ENCODE results near the gene ZNF440.

Gene ZNF440

DNA sequence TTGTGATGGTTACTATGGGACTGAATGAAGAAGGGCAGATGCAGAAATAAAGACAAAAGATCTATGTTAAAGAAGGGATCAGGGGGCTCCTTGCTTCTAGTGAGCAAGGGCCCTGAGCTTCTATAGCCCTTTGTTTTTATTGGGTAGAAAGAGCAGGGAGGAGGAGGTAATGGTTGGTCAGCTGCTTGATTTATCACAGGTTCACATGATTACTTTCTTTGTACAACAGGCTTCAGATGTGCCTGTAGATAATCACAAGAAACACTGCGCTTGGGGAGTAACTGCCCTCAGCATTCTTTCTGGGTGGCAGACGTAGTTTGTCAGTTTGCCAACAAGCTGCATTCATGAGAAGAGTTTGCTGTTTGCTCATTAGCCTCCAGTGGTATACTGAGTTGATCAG is 29.6 kb downstream of the ZNF440 start:
- TF ChIP-seq, protein P1, sequence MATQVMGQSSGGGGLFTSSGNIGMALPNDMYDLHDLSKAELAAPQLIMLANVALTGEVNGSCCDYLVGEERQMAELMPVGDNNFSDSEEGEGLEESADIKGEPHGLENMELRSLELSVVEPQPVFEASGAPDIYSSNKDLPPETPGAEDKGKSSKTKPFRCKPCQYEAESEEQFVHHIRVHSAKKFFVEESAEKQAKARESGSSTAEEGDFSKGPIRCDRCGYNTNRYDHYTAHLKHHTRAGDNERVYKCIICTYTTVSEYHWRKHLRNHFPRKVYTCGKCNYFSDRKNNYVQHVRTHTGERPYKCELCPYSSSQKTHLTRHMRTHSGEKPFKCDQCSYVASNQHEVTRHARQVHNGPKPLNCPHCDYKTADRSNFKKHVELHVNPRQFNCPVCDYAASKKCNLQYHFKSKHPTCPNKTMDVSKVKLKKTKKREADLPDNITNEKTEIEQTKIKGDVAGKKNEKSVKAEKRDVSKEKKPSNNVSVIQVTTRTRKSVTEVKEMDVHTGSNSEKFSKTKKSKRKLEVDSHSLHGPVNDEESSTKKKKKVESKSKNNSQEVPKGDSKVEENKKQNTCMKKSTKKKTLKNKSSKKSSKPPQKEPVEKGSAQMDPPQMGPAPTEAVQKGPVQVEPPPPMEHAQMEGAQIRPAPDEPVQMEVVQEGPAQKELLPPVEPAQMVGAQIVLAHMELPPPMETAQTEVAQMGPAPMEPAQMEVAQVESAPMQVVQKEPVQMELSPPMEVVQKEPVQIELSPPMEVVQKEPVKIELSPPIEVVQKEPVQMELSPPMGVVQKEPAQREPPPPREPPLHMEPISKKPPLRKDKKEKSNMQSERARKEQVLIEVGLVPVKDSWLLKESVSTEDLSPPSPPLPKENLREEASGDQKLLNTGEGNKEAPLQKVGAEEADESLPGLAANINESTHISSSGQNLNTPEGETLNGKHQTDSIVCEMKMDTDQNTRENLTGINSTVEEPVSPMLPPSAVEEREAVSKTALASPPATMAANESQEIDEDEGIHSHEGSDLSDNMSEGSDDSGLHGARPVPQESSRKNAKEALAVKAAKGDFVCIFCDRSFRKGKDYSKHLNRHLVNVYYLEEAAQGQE (IDR thresholded peaks at IDR 0.05; ENCODE audit: insufficient read depth in 1 of 2, low read depth in 2 of 2, low read length in 2 of 2) = no peak
- TF ChIP-seq FOXP2 (optimal IDR thresholded peaks at IDR 0.05; ENCODE audit: borderline replicate concordance, extremely low read depth, extremely low read length, insufficient read depth) (no peak), TAF1 (IDR thresholded peaks at IDR 0.05; ENCODE audit: borderline replicate concordance, insufficient read depth, low read length) (no peak), POLR2AphosphoS5 (IDR thresholded peaks at IDR 0.05; ENCODE audit: low read depth, low read length) (no peak), SIN3A (IDR thresholded peaks at IDR 0.05; ENCODE audit: borderline replicate concordance, insufficient read depth, low read length) (no peak)

DNA sequence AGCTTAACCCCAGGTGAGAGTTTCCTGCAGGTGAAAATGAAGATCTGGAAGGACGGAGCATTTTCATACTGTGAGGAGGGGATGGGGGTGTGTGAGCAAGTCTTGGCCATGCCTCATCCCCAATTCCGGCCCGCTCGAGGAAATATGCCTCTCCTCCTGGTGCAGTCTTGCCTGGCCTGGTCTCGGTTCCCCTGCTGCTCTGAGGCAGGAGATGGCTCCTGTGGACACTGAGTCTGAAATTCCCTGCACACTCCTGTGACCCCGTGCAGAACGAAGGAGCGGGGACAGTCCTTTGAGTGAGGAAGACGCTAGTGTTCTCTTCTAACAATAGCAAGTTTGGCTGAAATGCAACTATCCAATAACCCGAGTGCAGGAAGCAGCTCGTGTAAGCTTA is 34.1 kb downstream of the ZNF440 start:
- TF ChIP-seq, protein P1 (IDR thresholded peaks at IDR 0.05; ENCODE audit: insufficient read depth in 1 of 2, low read depth in 2 of 2, low read length in 2 of 2) = no peak
- TF ChIP-seq SIN3A (IDR thresholded peaks at IDR 0.05; ENCODE audit: borderline replicate concordance, insufficient read depth, low read length) (no peak), FOXP2 (optimal IDR thresholded peaks at IDR 0.05; ENCODE audit: borderline replicate concordance, extremely low read depth, extremely low read length, insufficient read depth) (no peak)

DNA sequence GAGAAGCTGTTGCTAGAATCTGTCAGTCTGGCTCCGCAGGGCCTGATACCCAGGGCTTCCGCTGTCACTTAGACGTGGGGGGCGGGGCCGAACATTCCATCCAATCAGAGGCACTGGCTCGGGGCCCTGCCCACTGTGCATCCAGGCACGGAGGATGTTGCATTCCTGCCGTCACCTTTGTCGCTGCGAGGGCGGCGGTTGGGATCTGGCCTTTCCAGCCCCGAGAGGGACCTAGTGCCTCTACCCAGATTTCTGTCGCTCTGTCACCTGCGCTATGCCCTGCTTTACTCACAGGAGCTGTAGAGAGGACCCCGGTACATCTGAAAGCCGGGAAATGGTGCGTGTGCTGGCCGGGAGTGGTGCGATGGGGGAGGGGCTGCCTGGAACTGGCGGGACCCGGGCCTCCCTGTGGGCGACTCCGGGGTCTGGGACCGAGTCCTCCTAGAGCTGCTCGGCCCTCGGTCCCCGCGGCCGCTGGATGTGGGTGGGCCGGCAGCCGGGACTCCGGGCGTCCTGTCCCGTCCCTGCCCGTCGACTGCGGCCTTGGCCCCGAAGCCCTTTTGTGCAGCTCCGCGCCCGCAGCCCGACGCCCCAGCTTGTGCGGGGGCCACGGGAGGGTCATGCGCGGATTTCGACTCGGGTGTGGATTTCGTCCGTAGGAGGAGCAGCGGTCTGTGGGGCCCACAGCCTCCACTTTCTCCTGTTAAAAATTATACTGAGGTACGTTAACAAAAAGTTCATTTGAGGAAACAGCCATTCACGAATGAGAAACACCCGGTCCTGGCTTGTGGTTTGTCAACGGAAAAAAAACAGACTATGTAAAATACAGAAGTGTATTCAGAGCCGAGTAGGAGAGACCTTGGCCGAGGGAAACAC is 34.8 kb downstream of the ZNF440 start, which contains the start of gene ZNF439:
TSS of gene ZNF439 (plus strand) at position 133 of the 876 bp plus-strand sequence. CDS start at position 275, 142 bp downstream.
- TF ChIP-seq, protein P1 (IDR thresholded peaks at IDR 0.05; ENCODE audit: insufficient read depth in 1 of 2, low read depth in 2 of 2, low read length in 2 of 2) = no peak
- TF ChIP-seq SIN3A (IDR thresholded peaks at IDR 0.05; ENCODE audit: borderline replicate concordance, insufficient read depth, low read length) (no peak), POLR2AphosphoS5 (IDR thresholded peaks at IDR 0.05; ENCODE audit: low read depth, low read length) (no peak; the same call in 1 of the 2 replicates), FOXP2 (optimal IDR thresholded peaks at IDR 0.05; ENCODE audit: borderline replicate concordance, extremely low read depth, extremely low read length, insufficient read depth) (no peak), TAF1 (IDR thresholded peaks at IDR 0.05; ENCODE audit: borderline replicate concordance, insufficient read depth, low read length) (no peak)

- TF ChIP-seq FOXP2 (optimal IDR thresholded peaks at IDR 0.05; ENCODE audit: borderline replicate concordance, extremely low read depth, extremely low read length, insufficient read depth) = no peak
- TF ChIP-seq, protein P1 (IDR thresholded peaks at IDR 0.05; ENCODE audit: insufficient read depth in 1 of 2, low read depth in 2 of 2, low read length in 2 of 2) = no peak
- no peak for TF ChIP-seq SIN3A (IDR thresholded peaks at IDR 0.05; ENCODE audit: borderline replicate concordance, insufficient read depth, low read length)
- TF ChIP-seq TAF1 (IDR thresholded peaks at IDR 0.05; ENCODE audit: borderline replicate concordance, insufficient read depth, low read length) = no peak
Observed at GRCh38 chr19:11853358-11853757, 39.3 kb downstream of the ZNF440 start.
